ENCODE data around the gene PTGDR2.

Gene PTGDR2

DNA sequence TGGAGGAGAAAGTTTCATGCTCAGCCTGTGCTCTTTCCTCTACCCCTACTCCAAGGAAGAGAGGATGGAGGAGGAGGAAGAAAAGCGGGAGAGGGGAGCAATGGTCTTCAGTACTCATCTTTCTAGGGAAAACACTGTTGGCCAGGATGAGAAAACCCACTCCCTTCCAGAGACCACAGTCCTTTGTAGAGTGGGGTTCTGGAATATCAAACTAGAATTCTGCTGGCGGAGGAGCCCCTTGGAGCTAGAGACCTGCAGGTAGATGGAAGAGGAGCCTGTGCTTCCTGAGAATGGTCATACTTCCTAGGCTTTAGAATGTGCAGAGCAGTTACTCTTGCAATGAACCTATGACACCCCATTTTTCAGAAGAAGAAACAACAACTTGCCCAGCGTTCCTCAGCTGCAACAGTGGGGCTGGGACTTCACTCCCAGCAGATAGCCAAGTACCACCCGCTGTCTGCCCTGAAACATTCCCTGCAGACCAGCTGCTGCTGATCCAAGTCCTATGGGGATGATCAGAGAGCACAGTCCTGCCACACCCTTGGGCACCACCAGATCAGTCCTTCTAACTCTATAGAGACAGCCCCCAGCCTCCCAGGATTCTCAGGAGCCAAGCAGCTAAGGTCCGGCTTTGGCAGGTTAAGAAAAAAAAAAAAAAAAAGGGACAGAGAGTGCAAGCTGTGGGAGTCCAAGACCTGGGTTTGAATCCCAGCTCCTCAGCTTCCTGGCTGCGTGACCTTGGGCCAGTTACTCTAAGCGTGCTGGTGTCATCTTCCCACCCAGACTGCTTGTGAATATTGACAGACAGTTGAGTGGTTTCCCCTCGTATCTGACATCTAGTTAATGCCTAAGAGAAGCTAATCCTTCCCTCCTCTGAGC, 664 bp downstream of the PTGDR2 start:
- H3K27ac ChIP-seq = no peak overlapping the region
- TF ChIP-seq CTCF (conservative IDR thresholded peaks at IDR 0.05) = no peak
- TF ChIP-seq ZFX (IDR thresholded peaks at IDR 0.05) = no peak

DNA sequence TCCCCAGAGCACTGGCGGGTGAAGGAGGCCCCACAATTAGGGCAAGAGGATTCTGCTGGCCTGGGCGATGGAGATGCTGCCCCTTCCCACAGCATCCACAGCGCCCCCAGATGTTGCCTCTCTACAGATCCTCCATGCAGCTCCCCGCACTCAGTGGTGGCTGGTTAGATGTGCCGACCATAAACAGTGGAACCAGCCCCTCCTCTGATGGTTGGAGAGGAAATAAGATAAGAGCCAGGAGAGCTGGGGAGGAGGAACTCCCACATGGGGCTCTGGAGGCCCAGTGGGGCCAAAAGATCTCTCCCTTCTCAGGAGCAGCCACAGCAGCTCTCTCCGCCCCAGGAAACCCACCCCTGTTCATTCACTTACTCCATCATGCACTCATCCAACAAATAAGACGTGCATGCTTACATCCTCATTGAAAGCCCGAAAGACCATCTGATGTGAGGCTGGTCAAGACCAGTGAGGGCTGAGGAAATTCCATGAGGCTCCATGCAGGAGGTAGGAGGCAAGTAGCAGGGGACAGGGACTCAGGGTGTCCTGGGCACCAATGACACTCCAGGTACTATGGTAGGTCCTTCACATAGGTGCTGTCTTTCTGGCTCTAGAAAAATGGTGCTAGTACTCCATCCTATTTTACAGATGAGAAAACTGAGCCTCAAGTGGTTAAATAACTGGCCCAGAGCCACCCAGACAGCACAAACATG, 1.5 kb downstream of the PTGDR2 start:
- no peak for TF ChIP-seq CTCF (conservative IDR thresholded peaks at IDR 0.05)
- no peak for TF ChIP-seq ZFX (IDR thresholded peaks at IDR 0.05)
- no peak overlapping the region for H3K27ac ChIP-seq

DNA sequence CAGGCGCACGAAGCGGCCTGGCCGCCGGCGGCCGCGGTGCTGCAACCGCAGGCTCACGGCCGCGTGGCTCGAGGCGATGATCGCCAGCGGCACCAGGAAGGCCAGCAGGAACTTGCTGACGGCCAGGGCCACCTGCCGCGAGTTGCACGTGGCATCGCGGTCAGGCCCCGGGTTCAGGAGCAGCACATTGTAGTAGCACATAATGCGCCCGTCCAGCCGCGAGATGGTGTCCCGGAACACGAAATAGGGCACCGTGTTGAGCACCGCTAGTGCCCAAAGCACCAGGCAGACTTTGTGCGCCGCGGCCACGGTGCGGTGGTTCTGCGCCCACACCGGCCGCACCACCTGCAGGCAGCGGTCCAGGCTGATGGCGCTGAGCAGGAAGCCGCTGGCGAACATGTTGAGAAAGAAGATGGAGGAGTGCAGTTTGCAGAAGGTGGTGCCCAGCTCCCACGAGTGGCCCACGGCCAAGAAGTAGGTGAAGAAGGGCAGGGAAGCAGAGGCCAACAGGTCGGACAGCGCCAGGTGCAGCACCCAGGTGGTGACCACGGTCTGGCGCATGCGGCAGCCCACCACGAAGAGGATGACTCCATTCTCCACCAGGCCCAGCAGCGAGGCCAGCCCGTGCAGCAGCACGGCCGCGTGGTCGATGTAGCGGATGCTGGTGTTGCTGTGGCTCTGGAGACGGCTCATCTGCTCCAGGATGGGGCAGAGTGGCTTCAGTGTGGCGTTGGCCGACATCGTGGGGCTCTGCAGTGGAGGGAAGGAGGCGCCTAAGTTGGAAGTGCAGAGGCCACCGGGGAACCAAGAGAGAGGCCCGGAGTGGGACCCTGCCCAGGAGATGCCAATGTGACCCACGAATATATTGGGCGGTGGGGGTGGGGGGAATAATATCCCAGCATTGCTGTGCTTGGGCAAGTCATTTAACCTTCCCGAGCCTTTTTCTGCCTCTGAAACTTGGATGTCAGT, 2.5 kb downstream of the PTGDR2 start:
- TF ChIP-seq ZFX (IDR thresholded peaks at IDR 0.05) (no peak), CTCF (conservative IDR thresholded peaks at IDR 0.05) (no peak)
- H3K27ac ChIP-seq = no peak overlapping the region

GRCh38 chr11:60852117-60852981, 3.4 kb downstream of the PTGDR2 start:
- no peak overlapping the region for H3K27ac ChIP-seq
- TF ChIP-seq CTCF (conservative IDR thresholded peaks at IDR 0.05) = no peak
- no peak for TF ChIP-seq ZFX (IDR thresholded peaks at IDR 0.05)

GRCh38 chr11:60851327-60852104, 4.2 kb downstream of the PTGDR2 start:
- H3K27ac ChIP-seq = no peak overlapping the region
- TF ChIP-seq CTCF (conservative IDR thresholded peaks at IDR 0.05) = no peak
- TF ChIP-seq ZFX (IDR thresholded peaks at IDR 0.05) = no peak

All from C4-2B (cell line).